Neural cell (in vitro differentiated cells): ENCODE results near the gene MPND. TPM values are rescaled to one million over a fixed set of nuclear protein-coding genes. Genes with fewer than 3 reads are reported as not detected.

Experiments used
- H2AFZ ChIP-seq: fragments of 200-600, 300-800 bp; sonication (generic), shearing (Covaris generic); 2 replicates; pipeline ENCODE4 v1.6.0; 2014; ENCODE audit warnings: low read depth, mild to moderate bottlenecking, antibody characterized with exemption, low read length, moderate library complexity
- H3F3A ChIP-seq: fragments of 200-600 bp; shearing (Covaris generic); 2 replicates; pipeline ENCODE4 v1.6.1; 2016; ENCODE audit warnings: mild to moderate bottlenecking, moderate library complexity, mixed read lengths, antibody characterized with exemption, low read length; ENCODE audit not compliant: insufficient read depth, poor library complexity, severe bottlenecking
- H3K27ac ChIP-seq: fragments of 200-600, 300-800 bp; sonication (generic), shearing (Covaris generic); 2 replicates; pipeline ENCODE4 v1.5.1; 2014; ENCODE audit warnings: mild to moderate bottlenecking, low read length, moderate library complexity
- H3K27me3 ChIP-seq: fragments of 300-800, 200-600 bp; sonication (generic), shearing (Covaris generic); 2 replicates; pipeline ENCODE4 v1.6.0; 2014; ENCODE audit warnings: mild to moderate bottlenecking, low read depth, low read length, moderate library complexity; ENCODE audit not compliant: insufficient read depth
- H3K36me3 ChIP-seq: fragments of 300-800, 200-600 bp; sonication (generic), shearing (Covaris generic); 2 replicates; pipeline ENCODE4 v1.5.1; 2014; ENCODE audit warnings: mild to moderate bottlenecking, antibody characterized with exemption, low read length, moderate library complexity; ENCODE audit not compliant: insufficient read depth
- H3K4me2 ChIP-seq: fragments of 300-800, 200-600 bp; sonication (generic), shearing (Covaris generic); 2 replicates; pipeline ENCODE4 v1.6.0; 2014; ENCODE audit warnings: mild to moderate bottlenecking, low read length
- H3K4me3 ChIP-seq: fragments of 300-800, 200-600 bp; sonication (generic), shearing (Covaris generic); 2 replicates; pipeline ENCODE4 v1.5.1; 2014; ENCODE audit warnings: mild to moderate bottlenecking, low read length, moderate library complexity
- H3K79me2 ChIP-seq: fragments of 200-600 bp; shearing (Covaris generic); replicated peaks from 2 replicates; pipeline ENCODE4 v1.6.0; 2014; ENCODE audit warnings: mild to moderate bottlenecking, low read length, moderate library complexity; ENCODE audit not compliant: insufficient read depth
- H3K9ac ChIP-seq: fragments of 300-800, 200-600 bp; sonication (generic), shearing (Covaris generic); 2 replicates; pipeline ENCODE4 v1.6.1; 2016; ENCODE audit warnings: mild to moderate bottlenecking, low read length, mixed read lengths
- H3K9me2 ChIP-seq: fragments of 200-600 bp; shearing (Covaris generic); 2 replicates; pipeline ENCODE4 v1.6.1; 2016; ENCODE audit warnings: mild to moderate bottlenecking, low read length, mixed read lengths; ENCODE audit not compliant: insufficient read depth
- H3K9me3 ChIP-seq: fragments of 200-600, 300-800 bp; sonication (generic), shearing (Covaris generic); 2 replicates; pipeline ENCODE4 v1.6.1; 2016; ENCODE audit warnings: mild to moderate bottlenecking, mixed run types, low read length, moderate library complexity, mixed read lengths
- H4K20me1 ChIP-seq: fragments of 200-600 bp; shearing (Covaris generic); 2 replicates; pipeline ENCODE4 v1.6.1; 2016; ENCODE audit warnings: mild to moderate bottlenecking, mixed run types; ENCODE audit not compliant: insufficient read depth
- CTCF ChIP-seq: fragments of 450-650 bp; IDR thresholded peaks from 2 replicates; pipeline ENCODE4 v1.5.1; 2014; ENCODE audit warnings: antibody characterized with exemption, mild to moderate bottlenecking, moderate library complexity; ENCODE audit not compliant: poor library complexity, severe bottlenecking
- EP300 ChIP-seq: fragments of 450-650 bp; conservative IDR thresholded peaks from 2 replicates; pipeline ENCODE4 v1.6.1; 2014; ENCODE audit warnings: antibody characterized with exemption, mild to moderate bottlenecking, moderate library complexity; ENCODE audit not compliant: poor library complexity, severe bottlenecking
- EZH2 ChIP-seq: fragments of 200-600, 300-800 bp; shearing (Covaris generic), sonication (generic); IDR thresholded peaks from 2 replicates; pipeline ENCODE4 v1.6.1; 2014; ENCODE audit warnings: antibody characterized with exemption, low read length, borderline replicate concordance, mild to moderate bottlenecking; ENCODE audit not compliant: insufficient read depth, poor library complexity, severe bottlenecking
- MXI1 ChIP-seq: fragments of 450-650 bp; conservative IDR thresholded peaks from 2 replicates; pipeline ENCODE4 v1.6.1; 2014; ENCODE audit warnings: antibody characterized with exemption, mild to moderate bottlenecking; ENCODE audit not compliant: poor library complexity, severe bottlenecking
- POLR2AphosphoS5 ChIP-seq: IDR thresholded peaks from 2 replicates; pipeline ENCODE4 v1.6.1; 2012
- RAD21 ChIP-seq: fragments of 450-650 bp; conservative IDR thresholded peaks from 2 replicates; pipeline ENCODE4 v1.6.1; 2014; ENCODE audit warnings: antibody characterized with exemption, mild to moderate bottlenecking, moderate library complexity
- SMC3 ChIP-seq: fragments of 450-650 bp; conservative IDR thresholded peaks from 2 replicates; pipeline ENCODE4 v1.6.1; 2014; ENCODE audit warnings: antibody characterized with exemption, mild to moderate bottlenecking, moderate library complexity; ENCODE audit not compliant: poor library complexity
- TAF1 ChIP-seq: IDR thresholded peaks from 2 replicates; pipeline ENCODE4 v1.6.1; 2012; ENCODE audit warnings: low read depth
- polyA plus RNA-seq: library from polyadenylated mRNA; depleted of rRNA; stranded (reverse); fragments of >200 nt; gene quantifications from 2 replicates; pipeline ENCODE4 v1.2.3, GENCODE V29; 2014
- TF ChIP-seq, protein P1 (sequence below): IDR thresholded peaks from 2 replicates; pipeline ENCODE4 v1.6.1; 2012; ENCODE audit warnings: borderline replicate concordance

MPND gene
- polyA plus RNA-seq, 1 donor from 2014 or later, result 34.8 TPM

DNA sequence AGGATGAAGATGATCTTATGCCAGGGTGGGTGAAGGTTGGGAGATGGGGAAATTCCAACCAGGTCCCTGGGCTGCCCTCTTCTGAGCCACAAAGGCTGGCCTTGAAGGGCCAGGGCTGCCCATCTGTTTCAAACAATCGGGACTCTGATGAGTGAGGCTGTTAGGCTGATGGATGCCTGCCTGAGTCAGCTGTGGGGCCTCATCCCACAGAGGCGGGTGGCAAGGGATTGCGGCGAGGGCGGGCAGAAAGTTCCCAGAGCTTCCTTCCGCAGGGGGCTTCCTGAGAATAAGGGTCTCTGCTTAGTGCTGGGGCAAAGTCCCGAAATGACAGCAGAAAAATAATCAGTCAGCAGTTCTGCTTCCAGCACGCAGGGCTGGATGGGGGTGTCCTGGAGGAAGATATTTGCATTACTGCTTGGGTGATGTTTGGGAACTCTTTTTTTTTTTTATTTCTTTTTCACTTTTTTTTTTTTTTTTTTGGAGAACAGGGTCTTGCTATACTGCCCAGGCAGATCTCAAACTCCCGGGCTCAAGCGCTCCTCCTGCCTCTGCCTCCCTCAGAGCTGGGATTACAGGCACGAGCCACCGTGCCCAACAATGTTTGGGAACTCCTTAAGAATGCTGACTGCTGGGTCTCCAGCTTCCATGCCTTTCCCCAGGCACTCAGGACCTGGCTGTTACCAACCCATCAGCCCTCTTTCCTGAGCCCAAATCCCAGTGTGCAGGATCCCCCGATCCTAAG is 42.9 kb downstream of the MPND start:
- H3K9me3 ChIP-seq, result no peaks in the 10 kb centered on the region
- no peaks in the 10 kb centered on the region for H4K20me1 ChIP-seq
- no peaks in the 10 kb centered on the region for H3K27me3 ChIP-seq
- no peak overlapping the region for H2AFZ ChIP-seq
- H3K36me3 ChIP-seq, result no peaks in the 10 kb centered on the region
- H3K9ac ChIP-seq, result no peak overlapping the region
- no peaks in the 10 kb centered on the region for H3K9me2 ChIP-seq
- no peaks in the 10 kb centered on the region for H3F3A ChIP-seq
- TF ChIP-seq MXI1 (no peak), TAF1 (no peak), EP300 (no peak), POLR2AphosphoS5 (no peak), RAD21 (no peak), CTCF (no peak), SMC3 (no peak), EZH2 (no peak)
- TF ChIP-seq, protein P1, sequence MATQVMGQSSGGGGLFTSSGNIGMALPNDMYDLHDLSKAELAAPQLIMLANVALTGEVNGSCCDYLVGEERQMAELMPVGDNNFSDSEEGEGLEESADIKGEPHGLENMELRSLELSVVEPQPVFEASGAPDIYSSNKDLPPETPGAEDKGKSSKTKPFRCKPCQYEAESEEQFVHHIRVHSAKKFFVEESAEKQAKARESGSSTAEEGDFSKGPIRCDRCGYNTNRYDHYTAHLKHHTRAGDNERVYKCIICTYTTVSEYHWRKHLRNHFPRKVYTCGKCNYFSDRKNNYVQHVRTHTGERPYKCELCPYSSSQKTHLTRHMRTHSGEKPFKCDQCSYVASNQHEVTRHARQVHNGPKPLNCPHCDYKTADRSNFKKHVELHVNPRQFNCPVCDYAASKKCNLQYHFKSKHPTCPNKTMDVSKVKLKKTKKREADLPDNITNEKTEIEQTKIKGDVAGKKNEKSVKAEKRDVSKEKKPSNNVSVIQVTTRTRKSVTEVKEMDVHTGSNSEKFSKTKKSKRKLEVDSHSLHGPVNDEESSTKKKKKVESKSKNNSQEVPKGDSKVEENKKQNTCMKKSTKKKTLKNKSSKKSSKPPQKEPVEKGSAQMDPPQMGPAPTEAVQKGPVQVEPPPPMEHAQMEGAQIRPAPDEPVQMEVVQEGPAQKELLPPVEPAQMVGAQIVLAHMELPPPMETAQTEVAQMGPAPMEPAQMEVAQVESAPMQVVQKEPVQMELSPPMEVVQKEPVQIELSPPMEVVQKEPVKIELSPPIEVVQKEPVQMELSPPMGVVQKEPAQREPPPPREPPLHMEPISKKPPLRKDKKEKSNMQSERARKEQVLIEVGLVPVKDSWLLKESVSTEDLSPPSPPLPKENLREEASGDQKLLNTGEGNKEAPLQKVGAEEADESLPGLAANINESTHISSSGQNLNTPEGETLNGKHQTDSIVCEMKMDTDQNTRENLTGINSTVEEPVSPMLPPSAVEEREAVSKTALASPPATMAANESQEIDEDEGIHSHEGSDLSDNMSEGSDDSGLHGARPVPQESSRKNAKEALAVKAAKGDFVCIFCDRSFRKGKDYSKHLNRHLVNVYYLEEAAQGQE, result no peak
- no peak overlapping the region for H3K4me2 ChIP-seq
- H3K27ac ChIP-seq, result no peak overlapping the region
- no peak overlapping the region for H3K4me3 ChIP-seq
- peaks cover 4% of the 10 kb centered on the region for H3K79me2 ChIP-seq

- H3K36me3 ChIP-seq, result no peaks in the 10 kb centered on the region
- no peaks in the 10 kb centered on the region for H3K9me2 ChIP-seq
- H3K79me2 ChIP-seq, result peaks cover 9% of the 10 kb centered on the region
- peak overlapping the region; percentile 12 for H3K27ac ChIP-seq
- no peaks in the 10 kb centered on the region for H4K20me1 ChIP-seq
- no peak overlapping the region for H3K4me2 ChIP-seq
- TF ChIP-seq POLR2AphosphoS5 (no peak), SMC3 (no peak), RAD21 (no peak), EP300 (no peak), TAF1 (no peak), EZH2 (no peak), MXI1 (no peak), CTCF (no peak)
- TF ChIP-seq, protein P1, result no peak
- H3F3A ChIP-seq, result no peaks in the 10 kb centered on the region
- no peaks in the 10 kb centered on the region for H3K27me3 ChIP-seq
- no peaks in the 10 kb centered on the region for H3K9me3 ChIP-seq
- H2AFZ ChIP-seq, result no peak overlapping the region
- peak overlapping the region; percentile 16 for H3K9ac ChIP-seq
- H3K4me3 ChIP-seq, result no peak overlapping the region
Measured at GRCh38 chr19:4388337-4389063, 45.1 kb downstream of the MPND start.
